ENCODE measurements around the gene DNMT3L.
"Not testable (repeated sequence)": the region's sequence is repeated elsewhere in the genome, so short reads cannot be mapped to it uniquely, and the experiment has no call there.

DNMT3L gene

DNA sequence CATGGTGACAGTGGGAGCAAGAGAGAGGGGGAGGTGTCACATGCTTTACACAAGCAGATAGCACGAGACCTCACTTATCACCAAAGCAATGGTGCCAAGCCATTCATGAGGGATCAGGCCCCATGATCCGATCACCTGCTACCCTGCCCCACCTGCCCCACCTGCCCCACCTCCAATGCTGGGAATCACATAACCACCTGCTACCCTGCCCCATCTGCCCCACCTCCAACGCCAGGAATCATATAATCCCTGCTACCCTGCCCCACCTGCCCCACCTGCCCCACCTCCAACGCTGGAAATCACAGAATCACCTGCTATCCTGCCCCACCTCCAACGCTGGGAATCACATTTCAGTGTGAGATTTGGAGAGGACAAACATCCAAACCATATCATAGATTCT, 13.3 kb upstream of the DNMT3L start:
- no peak for DNase-seq

DNA sequence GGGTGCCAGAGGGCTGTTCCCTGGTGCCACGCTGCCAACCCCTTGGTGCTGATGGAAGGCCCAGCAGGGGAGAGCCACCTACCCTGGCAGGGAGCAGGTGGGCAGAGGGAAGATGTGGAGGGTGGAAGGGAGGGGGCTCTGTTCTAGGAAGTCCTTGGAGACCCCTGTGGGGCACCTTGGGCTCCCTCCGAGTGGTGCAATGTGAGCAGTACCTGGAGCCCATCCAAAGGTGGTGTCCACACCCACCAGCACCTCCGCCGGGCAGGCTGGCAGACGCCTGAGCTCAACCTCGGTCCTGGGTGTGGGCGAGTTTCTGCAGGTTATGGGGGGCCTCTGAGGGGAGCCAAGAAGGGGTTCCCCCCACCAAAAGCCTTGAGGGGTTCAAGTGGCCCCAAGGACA, 11.3 kb upstream of the DNMT3L start:
- no peak for DNase-seq

DNA sequence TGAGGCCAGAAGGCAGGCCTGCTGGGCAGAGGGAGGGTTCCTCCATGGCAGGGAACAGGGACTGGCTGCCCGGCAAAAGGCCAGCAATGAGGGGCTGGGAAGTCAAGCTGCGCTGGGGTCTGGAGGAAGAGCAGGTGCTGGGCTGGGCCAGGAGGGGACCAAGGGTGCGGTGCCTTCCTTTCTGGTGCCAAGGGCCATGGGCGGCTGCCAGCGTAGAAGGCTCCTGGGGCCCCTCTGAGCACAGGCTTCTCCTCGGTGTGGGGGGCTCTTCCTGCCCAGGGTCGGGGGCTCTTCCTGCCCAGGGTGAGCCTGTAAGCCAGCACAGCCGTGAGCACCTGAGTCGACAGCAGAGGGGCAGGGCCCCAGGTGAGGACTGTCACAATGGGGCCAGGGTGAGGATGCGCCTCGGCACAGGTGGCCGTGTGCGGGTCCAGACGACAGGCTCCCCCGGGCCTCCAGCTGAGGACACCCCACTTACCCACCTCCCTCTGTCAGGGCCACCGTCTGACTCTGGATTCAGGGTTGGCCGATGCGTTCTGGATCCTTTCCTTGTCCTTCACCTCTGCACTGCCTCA, 10.7 kb upstream of the DNMT3L start:
- no peak for DNase-seq

- DNase-seq: no peak
These were observed 10.0 kb upstream of the DNMT3L start for GRCh38 chr21:44271558-44272283.

DNA sequence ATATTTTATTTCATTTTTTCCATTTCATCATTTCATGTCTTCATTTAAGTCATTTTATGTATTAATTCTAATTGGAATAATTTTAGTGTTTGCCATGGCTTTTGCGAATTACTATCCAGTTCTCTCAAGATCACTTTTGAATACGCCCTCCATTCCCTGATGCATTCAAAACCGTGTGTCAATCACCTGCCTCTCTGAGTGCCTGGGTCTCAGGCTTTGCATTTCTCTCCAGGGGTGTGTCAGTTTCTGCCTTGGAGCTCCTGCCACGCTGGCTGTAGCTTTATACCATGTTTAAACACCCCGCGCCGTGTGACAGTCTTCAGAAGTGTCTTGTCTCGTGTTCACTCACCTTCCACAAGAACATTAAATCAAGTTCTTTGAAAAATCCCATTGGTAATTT, 7.4 kb upstream of the DNMT3L start:
- DNase-seq: no peak

GRCh38 chr21:44267655-44268142, 6.0 kb upstream of the DNMT3L start:
- DNase-seq: no peak

DNA sequence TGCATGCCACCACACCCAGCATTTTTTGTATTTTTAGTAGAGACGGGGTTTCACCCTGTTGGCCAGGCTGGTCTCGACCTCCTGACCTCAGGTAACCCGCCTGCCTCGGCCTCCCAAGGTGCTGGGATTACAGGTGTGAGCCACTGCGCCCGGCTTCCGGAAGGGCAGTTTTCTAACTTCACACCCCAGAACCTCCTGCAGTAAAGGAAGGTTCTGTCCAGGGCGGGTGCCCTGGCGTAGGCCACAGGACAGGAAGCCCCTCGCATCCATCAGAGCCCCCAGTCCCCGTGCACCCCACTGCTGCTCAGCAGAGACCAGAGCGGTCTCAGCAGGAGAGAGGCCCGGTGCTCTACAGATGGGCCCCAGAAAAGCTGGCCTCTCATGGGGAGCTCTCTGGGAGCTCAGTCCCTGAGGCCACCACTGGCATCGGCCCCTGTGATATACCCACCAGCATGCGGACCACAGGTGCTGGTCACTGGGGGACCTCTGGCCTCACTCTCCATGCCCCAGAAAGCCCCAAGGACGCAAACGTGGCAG, 4.1 kb upstream of the DNMT3L start:
- no peak for DNase-seq

GRCh38 chr21:44263768-44264167, 2.1 kb upstream of the DNMT3L start:
- no peak for DNase-seq

GRCh38 chr21:44263221-44263760, 1.6 kb upstream of the DNMT3L start:
- DNase-seq: no peak

DNA sequence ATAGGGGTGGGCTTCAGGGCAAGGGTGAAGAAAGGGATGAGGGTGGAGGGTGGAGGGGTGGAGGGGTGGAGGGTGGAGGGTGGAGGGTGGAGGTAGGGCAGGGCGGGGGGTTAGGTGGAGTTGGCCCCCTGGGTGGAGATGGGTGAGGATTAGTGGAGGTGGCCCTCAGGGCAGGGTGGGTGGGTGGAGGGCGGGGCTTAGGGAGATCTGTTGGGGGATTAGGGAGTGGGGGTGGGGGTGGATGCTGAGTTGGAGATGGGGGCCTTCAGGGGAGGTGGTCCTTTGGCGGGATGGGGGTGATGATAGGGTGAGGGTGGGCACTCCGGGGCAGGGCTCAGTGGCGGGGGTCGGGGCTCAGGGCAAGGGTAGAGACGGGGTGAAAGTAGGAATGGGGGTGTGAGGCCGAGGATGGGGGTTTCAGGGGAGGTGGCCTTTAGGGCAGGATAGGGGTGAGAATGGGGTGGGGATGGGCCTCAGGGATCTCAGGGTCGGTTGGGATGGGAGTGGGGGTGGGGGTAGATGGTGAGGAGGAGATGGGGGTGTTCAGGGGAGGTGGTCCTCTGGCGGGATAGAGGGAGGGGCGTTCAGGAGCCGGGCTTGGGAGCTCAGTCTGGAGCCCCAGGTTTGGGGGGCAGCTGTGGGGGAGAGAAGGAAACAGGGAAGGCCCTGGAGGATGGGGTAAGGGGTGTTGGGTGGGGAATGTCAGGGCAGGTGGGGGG, 800 bp upstream of the DNMT3L start:
- DNase-seq: no peak

GRCh38 chr21:44260791-44261631, 686 bp downstream of the DNMT3L start:
- no peak for DNase-seq

DNA sequence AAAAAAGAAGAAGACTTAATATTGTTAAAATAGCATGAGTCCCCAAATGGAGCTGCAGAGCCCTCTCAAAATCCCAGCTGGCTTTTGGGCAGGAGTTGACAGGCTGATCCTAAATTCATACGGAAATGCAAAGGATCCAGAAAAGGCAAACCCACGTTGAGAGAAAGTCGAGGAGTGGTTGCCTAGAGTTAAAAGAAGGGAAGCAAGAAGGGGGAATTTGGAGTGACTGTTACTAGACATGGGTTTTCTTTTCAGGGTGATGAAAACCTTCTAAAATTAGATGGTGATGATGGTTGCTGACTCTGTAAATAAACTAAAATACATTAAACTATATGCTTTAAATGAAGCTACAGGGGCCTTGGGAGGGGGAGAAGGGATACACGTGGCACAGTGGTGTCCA, 1.6 kb downstream of the DNMT3L start:
- DNase-seq: no peak

DNA sequence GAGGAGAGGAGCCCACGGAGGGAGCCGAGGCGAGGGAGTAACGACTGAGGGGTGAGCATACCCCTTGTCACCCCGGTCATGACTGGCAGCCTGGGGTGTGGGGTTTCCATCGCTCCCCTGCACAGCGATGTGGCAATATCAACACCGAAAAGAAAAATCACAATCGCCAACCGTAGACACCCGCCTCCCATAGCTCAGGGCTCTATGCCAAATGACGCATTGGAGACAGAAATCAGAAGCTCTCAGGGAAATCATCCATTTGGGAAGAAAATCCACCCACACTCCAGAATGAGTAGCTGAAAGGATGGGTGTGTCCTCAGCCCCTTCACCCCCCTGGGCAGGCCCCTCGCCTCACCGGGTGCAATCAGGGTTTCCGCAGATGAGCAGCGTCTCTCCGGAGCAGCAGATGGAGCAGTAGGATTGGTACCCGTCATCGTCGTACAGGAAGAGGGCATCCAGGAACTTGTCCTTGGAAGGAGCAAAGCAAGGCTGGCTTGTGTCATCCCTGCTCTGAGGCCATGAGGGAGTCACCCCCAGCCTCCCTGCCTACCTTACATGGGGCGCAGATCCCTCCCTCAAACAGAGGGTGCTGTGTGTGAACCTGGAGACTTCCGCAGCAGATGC, 2.5 kb downstream of the DNMT3L start:
- no peak for DNase-seq

- DNase-seq: no peak
These were observed 3.5 kb downstream of the DNMT3L start for GRCh38 chr21:44258056-44258725.

GRCh38 chr21:44255511-44255981, 6.2 kb downstream of the DNMT3L start:
- no peak for DNase-seq

- DNase-seq: no peak
These were observed 7.6 kb downstream of the DNMT3L start for GRCh38 chr21:44253832-44254710.

DNA sequence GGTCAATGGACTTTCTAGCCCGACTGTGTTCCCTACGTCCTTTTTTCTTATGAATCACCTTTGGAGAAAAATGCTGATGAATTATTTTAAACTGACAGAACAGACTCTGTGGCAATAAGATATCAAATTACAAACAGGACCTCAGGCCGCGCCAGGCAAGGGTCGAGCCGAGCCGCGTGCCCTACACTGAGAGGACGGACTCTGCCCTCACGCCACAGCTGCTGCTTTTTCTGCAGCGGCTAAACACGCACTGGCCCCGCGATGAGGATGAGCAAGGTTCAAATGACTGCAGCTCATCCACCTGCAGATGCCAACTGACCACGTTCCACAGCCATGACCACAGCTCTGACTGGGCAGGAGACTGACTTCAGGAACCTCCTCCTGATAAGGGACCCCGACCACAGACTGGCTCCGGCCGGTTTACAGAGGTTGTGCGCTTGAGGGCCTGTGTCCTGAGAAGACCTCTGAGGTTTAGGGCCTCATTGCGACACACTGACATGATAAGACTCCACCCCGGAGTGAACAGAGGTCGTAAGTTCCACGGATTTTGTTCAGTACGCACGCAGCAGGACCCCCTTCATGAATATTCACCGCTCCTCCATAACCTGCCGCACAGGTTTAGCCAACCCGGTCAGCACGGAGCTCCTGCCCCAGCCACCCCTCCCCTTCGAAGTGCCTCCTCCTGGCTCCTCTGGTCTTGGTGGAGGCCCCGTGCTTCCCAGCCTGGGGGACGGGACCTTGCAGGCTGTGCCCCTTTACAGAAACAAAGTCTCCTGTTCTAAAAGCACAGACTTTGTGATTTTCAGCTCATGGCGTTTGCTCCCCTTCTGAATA, 12.3 kb downstream of the DNMT3L start:
- not testable (repeated sequence) for DNase-seq

DNA sequence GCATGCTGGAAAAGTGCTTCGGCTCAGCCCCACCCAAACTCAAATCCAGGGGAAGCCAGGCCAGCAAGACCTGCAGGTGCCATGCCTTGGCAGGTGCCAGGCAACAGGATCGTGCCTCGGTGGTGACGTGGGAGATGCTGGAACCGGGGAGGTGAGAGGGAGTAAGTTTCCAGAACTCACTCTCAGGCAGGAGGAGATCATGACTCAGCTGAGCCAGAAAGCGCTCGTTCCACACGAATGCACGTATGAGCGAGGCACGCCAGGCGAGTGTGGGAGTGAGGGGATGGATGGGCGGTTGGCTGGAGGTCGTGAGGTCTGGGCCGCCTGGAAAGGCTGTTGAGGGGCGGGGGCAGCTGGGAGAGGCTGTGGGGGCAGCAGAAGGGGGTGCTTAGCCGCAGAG, 13.8 kb downstream of the DNMT3L start:
- DNase-seq: not testable (repeated sequence)

- DNase-seq: not testable (repeated sequence)
These were observed 17.7 kb downstream of the DNMT3L start for GRCh38 chr21:44243980-44244379.

Data from NCI-H1048 (cell line).